HepG2 (cell line): ENCODE measurements around the gene CPNE5. TPM values are rescaled to one million over a fixed set of nuclear protein-coding genes. Genes with fewer than 3 reads are reported as not detected.

ENCODE experiments used
- ATAC-seq: fragments of 200-7000 bp; cut with Tn5 transposase; 3 replicates; pipeline ENCODE4 v1.9.1; 2020; ENCODE audit warnings: mild to moderate bottlenecking, moderate library complexity
- BruUV-seq: library from RNA; stranded (reverse); fragments of 400-500 nt; replicated peaks from 2 replicates; lab custom pipeline; 2021; lab: Mats Ljungman, UMichigan
- CTCF ChIA-PET: fragments of 300-600 bp; formaldehyde crosslinking; extraction: SDS; loops from one replicate; lab custom pipeline; 2021; ENCODE audit warnings: low total read pairs, inconsistent platforms, low intra/inter-chr PET ratio; lab: Yijun Ruan, JAX
- POLR2A ChIA-PET: fragments of 350-600 bp; sonication (Branson Sonifier 250); formaldehyde crosslinking; loops from one replicate; lab custom pipeline; 2020; ENCODE audit warnings: antibody characterized with exemption, inconsistent platforms; lab: Yijun Ruan, JAX
- DNase-seq: peaks from one replicate; pipeline ENCODE4 v3.0.0-alpha.2; 2015; ENCODE audit warnings: low spot score
- FAIRE-seq: peaks from 3 replicates; lab custom pipeline; 2011; peaks lifted over from hg19 to GRCh38; lab: Jason Lieb, UNC
- H2AFZ ChIP-seq: one replicate; pipeline ENCODE4 v1.6.1; 2011; ENCODE audit warnings: low read length, inconsistent platforms
- H3K27ac ChIP-seq: fragments of 300-600 bp; 3 replicates; pipeline ENCODE4 v1.8.0; 2011; ENCODE audit warnings: mixed run types, mild to moderate bottlenecking, mixed read lengths, low read length, inconsistent platforms; ENCODE audit not compliant: insufficient read depth; ENCODE audit errors: extremely low read length
- H3K27me3 ChIP-seq, 2 experiments: fragments of 200-600 bp in 1 of 2; 2 replicates in 1 of 2; 3 replicates in 1 of 2; pipeline versions ENCODE4 v1.6.0 to v1.8.0; 2011; ENCODE audit warnings: low read length in 2 of 2, mild to moderate bottlenecking in 2 of 2, moderate library complexity in 2 of 2, inconsistent platforms in 1 of 2; ENCODE audit not compliant: insufficient read depth in 2 of 2, control insufficient read depth in 1 of 2
- H3K36me3 ChIP-seq, 2 experiments: fragments of 200-600 bp in 1 of 2; replicated peaks in 1 of 2; 2 replicates in 1 of 2; 3 replicates in 1 of 2; pipeline versions ENCODE4 v1.5.1 to v1.8.0; 2011; ENCODE audit warnings: low read length in 2 of 2, inconsistent platforms in 1 of 2; ENCODE audit not compliant: insufficient read depth in 2 of 2, control insufficient read depth in 1 of 2
- H3K4me1 ChIP-seq: 2 replicates; pipeline ENCODE4 v1.5.1; 2012; ENCODE audit warnings: low read length, inconsistent platforms; ENCODE audit not compliant: insufficient read depth
- H3K4me2 ChIP-seq: 2 replicates; pipeline ENCODE4 v1.6.0; 2011; ENCODE audit warnings: low read depth, low read length, inconsistent platforms
- H3K4me3 ChIP-seq, 3 experiments: fragments of 200-600 bp in 1 of 3; sonication (generic), shearing (Covaris generic) in 1 of 3; replicated peaks in 1 of 3; 2 replicates each; pipeline ENCODE4 v1.5.1; 2011 to 2016; ENCODE audit warnings: low read length in 3 of 3, inconsistent platforms in 2 of 3, low read depth in 2 of 3, mild to moderate bottlenecking in 2 of 3, control low read depth in 1 of 3, mixed read lengths in 1 of 3; ENCODE audit not compliant: insufficient read depth in 1 of 3
- H3K79me2 ChIP-seq: one replicate; pipeline ENCODE4 v1.6.1; 2011; ENCODE audit warnings: low read length, inconsistent platforms; ENCODE audit not compliant: insufficient read depth
- H3K9ac ChIP-seq: 2 replicates; pipeline ENCODE4 v1.6.0; 2011; ENCODE audit warnings: mild to moderate bottlenecking, low read depth, low read length, inconsistent platforms; ENCODE audit not compliant: insufficient read depth
- H3K9me3 ChIP-seq: 2 replicates; pipeline ENCODE4 v1.5.1; 2012; ENCODE audit warnings: mild to moderate bottlenecking, low read length
- H4K20me1 ChIP-seq: 2 replicates; pipeline ENCODE4 v1.6.0; 2011; ENCODE audit warnings: inconsistent platforms, mild to moderate bottlenecking, low read length, moderate library complexity; ENCODE audit not compliant: insufficient read depth
- MAZ ChIP-seq, 2 experiments: sonication (generic) in 1 of 2; formaldehyde crosslinking in 1 of 2; IDR thresholded peaks; 2 replicates each; pipeline versions ENCODE4 v1.5.0 to v1.6.1; 2012 to 2020; ENCODE audit warnings: low read depth in 2 of 2, mild to moderate bottlenecking in 2 of 2, borderline replicate concordance in 1 of 2, improper control_type of control experiment in 1 of 2, low read length in 1 of 2, missing genetic modification reagents in 1 of 2, moderate library complexity in 1 of 2
- NR2F6 ChIP-seq, 2 experiments: IDR thresholded peaks; 2 replicates each; pipeline ENCODE4 v1.6.1; 2016; ENCODE audit warnings: antibody characterized with exemption in 1 of 2, mild to moderate bottlenecking in 1 of 2
- RARA ChIP-seq: IDR thresholded peaks from 2 replicates; pipeline ENCODE4 v1.6.1; 2016; ENCODE audit warnings: missing genetic modification reagents, missing compliant biosample characterization
- RXRA ChIP-seq: sonication (generic); formaldehyde crosslinking; IDR thresholded peaks from 2 replicates; pipeline ENCODE4 v1.5.1; 2020; ENCODE audit warnings: missing genetic modification reagents
- SMAD9 ChIP-seq: sonication (generic); formaldehyde crosslinking; IDR thresholded peaks from 2 replicates; pipeline ENCODE4 v1.5.1; 2020; ENCODE audit warnings: mild to moderate bottlenecking, missing genetic modification reagents
- SP5 ChIP-seq: IDR thresholded peaks from 2 replicates; pipeline ENCODE4 v1.6.1; 2016; ENCODE audit warnings: low read depth, borderline replicate concordance
- ZKSCAN8 ChIP-seq: IDR thresholded peaks from 2 replicates; pipeline ENCODE4 v1.6.1; 2016; ENCODE audit warnings: borderline replicate concordance, missing genetic modification reagents, missing compliant biosample characterization
- ZNF205 ChIP-seq: IDR thresholded peaks from 2 replicates; pipeline ENCODE4 v1.6.1; 2018; ENCODE audit warnings: missing biosample characterization, missing genetic modification reagents
- ZNF616 ChIP-seq: sonication (generic); formaldehyde crosslinking; IDR thresholded peaks from 2 replicates; pipeline ENCODE4 v1.5.0; 2020; ENCODE audit warnings: low read depth, mild to moderate bottlenecking, missing genetic modification reagents
- WGBS: methylation state at CpG from one replicate; pipeline ENCODE4 v1.1.6; 2017; ENCODE audit warnings: low lambda C conversion rate; 5-methylcytosine and 5-hydroxymethylcytosine counted together
- in situ Hi-C: cut with HindIII; loops from 2 replicates; pipeline ENCODE4 v1.10.0; 2017; ENCODE audit warnings: low pct_unique_long_range_greater_than_20kb; ENCODE audit not compliant: extremely low pct_ligation_motif_present
- intact Hi-C: fragments of 100-400 bp; cut with micrococcal nuclease; formaldehyde crosslinking; loops from one replicate; pipeline ENCODE4 v1.10.0; 2022; ENCODE audit not compliant: unreplicated experiment
- polyA plus RNA-seq, 8 experiments: library from polyadenylated mRNA; depleted of rRNA in 3 of 8; stranded (reverse) in 7 of 8; unstranded in 1 of 8; fragments of >200 nt; fragmentation: Illumina TruSeq in 4 of 8; extraction: Trizol in 4 of 8; gene quantifications; 2 replicates each; pipeline versions ENCODE4 v1.2.1 to v1.2.3, GENCODE V29; 2011 to 2016; ENCODE audit warnings: low read depth in 4 of 8, missing spikeins in 1 of 8, mixed read lengths in 1 of 8; ENCODE audit not compliant: insufficient read depth in 1 of 8
- total RNA-seq, 5 experiments: library from RNA; depleted of rRNA; stranded (reverse); fragments of >200 nt; fragmentation: Illumina TruSeq; extraction: Trizol; gene quantifications; 2 replicates each; pipeline ENCODE4 v1.2.3, GENCODE V29; 2016; ENCODE audit warnings: low read depth in 1 of 5
- TF ChIP-seq, protein P1 (sequence below): sonication (generic); formaldehyde crosslinking; IDR thresholded peaks from 2 replicates; pipeline ENCODE4 v1.4.0; 2020; ENCODE audit warnings: missing genetic modification reagents
- TF ChIP-seq, protein P2 (sequence below): sonication (generic); IDR thresholded peaks from 2 replicates; pipeline ENCODE4 v1.6.1; 2016; ENCODE audit warnings: low read depth, borderline replicate concordance

The CPNE5 gene
- total and polyA plus RNA-seq, 2 of the 13 experiments (the other 11 are each of a cell fraction or from before 2014, with no cell fraction given) = 0.16 TPM; not detected in 1

DNA sequence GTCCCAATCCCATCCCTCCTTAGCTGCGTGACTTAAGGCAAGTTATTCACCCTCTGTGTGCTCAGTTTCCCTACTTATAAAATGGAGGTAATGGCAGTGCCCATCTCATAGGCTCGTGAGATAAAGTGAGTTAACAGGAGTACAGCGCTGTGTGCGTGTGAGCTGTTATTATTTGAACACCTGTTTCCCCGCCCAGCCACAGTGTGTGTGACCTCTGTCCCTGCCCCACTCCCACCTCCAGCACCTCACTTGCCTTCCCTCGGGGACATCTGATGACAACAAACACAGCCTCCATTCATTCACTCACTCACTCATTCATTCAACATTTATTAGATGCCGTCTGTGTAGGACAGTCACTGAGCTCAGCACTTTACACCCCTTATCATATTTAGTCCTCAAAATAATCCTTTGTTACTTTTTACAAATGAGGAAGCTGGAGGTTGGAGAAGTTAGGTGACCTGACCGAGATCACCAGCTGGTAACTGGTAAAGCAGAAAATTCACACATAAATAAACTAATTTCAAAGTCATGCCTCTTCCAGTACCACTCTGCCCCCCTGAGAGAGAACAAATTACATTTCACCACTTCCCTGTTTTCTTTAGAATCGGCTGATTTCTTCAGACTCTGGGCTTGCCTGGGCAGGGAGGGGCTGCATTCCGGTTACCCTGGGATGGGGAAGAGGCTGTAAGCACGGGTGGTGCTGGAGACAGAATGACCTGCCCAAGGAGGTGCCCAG, 58.6 kb downstream of the CPNE5 start:
- H3K4me3 ChIP-seq = no peak overlapping the region; a peak in 1 of 6 replicates
- no peaks in the 10 kb centered on the region for H3K9me3 ChIP-seq
- no peaks in the 10 kb centered on the region for H3K79me2 ChIP-seq
- ATAC-seq = peak; percentile 59
- CTCF ChIA-PET = no interaction called here
- intact Hi-C loops = no loop called here
- H3K36me3 ChIP-seq = no peaks in the 10 kb centered on the region
- WGBS = 1% methylated on average over 11 of the region's 11 CpGs
- H3K4me1 ChIP-seq = peaks cover 12% of the 10 kb centered on the region
- TF ChIP-seq, protein P1, sequence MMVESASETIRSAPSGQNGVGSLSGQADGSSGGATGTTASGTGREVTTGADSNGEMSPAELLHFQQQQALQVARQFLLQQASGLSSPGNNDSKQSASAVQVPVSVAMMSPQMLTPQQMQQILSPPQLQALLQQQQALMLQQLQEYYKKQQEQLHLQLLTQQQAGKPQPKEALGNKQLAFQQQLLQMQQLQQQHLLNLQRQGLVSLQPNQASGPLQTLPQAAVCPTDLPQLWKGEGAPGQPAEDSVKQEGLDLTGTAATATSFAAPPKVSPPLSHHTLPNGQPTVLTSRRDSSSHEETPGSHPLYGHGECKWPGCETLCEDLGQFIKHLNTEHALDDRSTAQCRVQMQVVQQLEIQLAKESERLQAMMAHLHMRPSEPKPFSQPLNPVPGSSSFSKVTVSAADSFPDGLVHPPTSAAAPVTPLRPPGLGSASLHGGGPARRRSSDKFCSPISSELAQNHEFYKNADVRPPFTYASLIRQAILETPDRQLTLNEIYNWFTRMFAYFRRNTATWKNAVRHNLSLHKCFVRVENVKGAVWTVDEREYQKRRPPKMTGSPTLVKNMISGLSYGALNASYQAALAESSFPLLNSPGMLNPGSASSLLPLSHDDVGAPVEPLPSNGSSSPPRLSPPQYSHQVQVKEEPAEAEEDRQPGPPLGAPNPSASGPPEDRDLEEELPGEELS (CRISPR knock-in tag) = 0 out of 2 replicates have a peak, but pooled peaks have one; percentile 8
- TF ChIP-seq MAZ (IDR thresholded peaks at IDR 0.05; ENCODE audit: borderline replicate concordance, low read depth, low read length) (no peak), MAZ (CRISPR knock-in tag; IDR thresholded peaks at IDR 0.05; ENCODE audit: low read depth) (0 out of 2 replicates have a peak, but pooled peaks have one; percentile 25), SMAD9 (CRISPR knock-in tag) (no peak), RARA (CRISPR knock-in tag) (peak; percentile 31; the same call in 1 of the 2 replicates), SP5 (peak; percentile 57; the same call in 1 of the 2 replicates), RXRA (CRISPR knock-in tag) (peak; percentile 20; the same call in 1 of the 2 replicates), ZNF205 (no peak), NR2F6 (IDR thresholded peaks at IDR 0.05) (no peak), NR2F6 (CRISPR knock-in tag; IDR thresholded peaks at IDR 0.05) (peak; percentile 44; the same call in 1 of the 2 replicates), ZNF616 (CRISPR knock-in tag) (no peak), ZKSCAN8 (peak; percentile 47; the same call in 1 of the 2 replicates)
- TF ChIP-seq, protein P2, sequence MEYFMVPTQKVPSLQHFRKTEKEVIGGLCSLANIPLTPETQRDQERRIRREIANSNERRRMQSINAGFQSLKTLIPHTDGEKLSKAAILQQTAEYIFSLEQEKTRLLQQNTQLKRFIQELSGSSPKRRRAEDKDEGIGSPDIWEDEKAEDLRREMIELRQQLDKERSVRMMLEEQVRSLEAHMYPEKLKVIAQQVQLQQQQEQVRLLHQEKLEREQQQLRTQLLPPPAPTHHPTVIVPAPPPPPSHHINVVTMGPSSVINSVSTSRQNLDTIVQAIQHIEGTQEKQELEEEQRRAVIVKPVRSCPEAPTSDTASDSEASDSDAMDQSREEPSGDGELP = peak; percentile 69; the same call in 1 of the 2 replicates
- BruUV-seq = no TSS peak
- no peaks in the 10 kb centered on the region for H4K20me1 ChIP-seq
- in situ Hi-C loops = no loop called here
- H3K27ac ChIP-seq = no peak overlapping the region
- no peak overlapping the region for H2AFZ ChIP-seq
- peaks cover 14 to 72% of the 10 kb centered on the region in 2 experiments; a peak in 4 of 5 replicates for H3K27me3 ChIP-seq
- no peak overlapping the region for H3K9ac ChIP-seq
- H3K4me2 ChIP-seq = peak overlapping the region; percentile 71
- POLR2A ChIA-PET = no interaction called here
- FAIRE-seq = peak; percentile 8
- peak; percentile 18 for DNase-seq
